Panc1 (cell line): Measurements from ENCODE around the gene TNIK. TPM values are rescaled to one million over a fixed set of nuclear protein-coding genes. Genes with fewer than 3 reads are reported as not detected.

Experiments used
- ATAC-seq: fragments of 200-7000 bp; cut with Tn5 transposase; 2 replicates; pipeline ENCODE4 v1.9.1; 2020; ENCODE audit warnings: mild to moderate bottlenecking, moderate library complexity
- BruUV-seq: library from RNA; stranded (reverse); fragments of 400-500 nt; replicated peaks from 2 replicates; lab custom pipeline; 2021; lab: Mats Ljungman, UMichigan
- CTCF ChIA-PET: fragments of 300-600 bp; sonication (Branson Sonifier 250); formaldehyde crosslinking; loops from one replicate; lab custom pipeline; 2022; ENCODE audit warnings: antibody characterized with exemption; lab: Charles Lee
- POLR2A ChIA-PET: fragments of 300-600 bp; sonication (Branson Sonifier 250); formaldehyde crosslinking; loops from one replicate; lab custom pipeline; 2022; ENCODE audit warnings: antibody characterized with exemption; lab: Charles Lee
- DNase-seq: peaks from one replicate; pipeline ENCODE4 v3.0.0-alpha.2; 2010; ENCODE audit warnings: low read depth, low spot score
- H3K27ac ChIP-seq: 2 replicates; pipeline ENCODE4 v1.5.1; 2011; ENCODE audit warnings: mild to moderate bottlenecking, low read length, inconsistent platforms
- H3K27me3 ChIP-seq: fragments of 200-500 bp; sonication (Bioruptor generic); 2 replicates; pipeline ENCODE4 v1.6.0; 2014; ENCODE audit warnings: low read length, inconsistent platforms; ENCODE audit not compliant: control insufficient read depth, insufficient read depth
- H3K36me3 ChIP-seq: fragments of 200-500 bp; sonication (Bioruptor generic); 2 replicates; pipeline ENCODE4 v1.5.1; 2014; ENCODE audit warnings: inconsistent platforms, mild to moderate bottlenecking, low read length, moderate library complexity; ENCODE audit not compliant: control insufficient read depth, insufficient read depth
- H3K4me1 ChIP-seq: 2 replicates; pipeline ENCODE4 v1.5.1; 2011; ENCODE audit warnings: inconsistent platforms, mild to moderate bottlenecking, low read length, moderate library complexity; ENCODE audit not compliant: control insufficient read depth, insufficient read depth
- H3K4me3 ChIP-seq, 2 experiments: 2 replicates each; pipeline ENCODE4 v1.5.1; 2011 to 2012; ENCODE audit warnings: low read depth in 2 of 2, low read length in 2 of 2, mild to moderate bottlenecking in 2 of 2, inconsistent platforms in 1 of 2, moderate library complexity in 1 of 2
- H3K9me3 ChIP-seq: fragments of 200-500 bp; sonication (Bioruptor generic); 2 replicates; pipeline ENCODE4 v1.5.1; 2014; ENCODE audit warnings: low read depth, mild to moderate bottlenecking, inconsistent platforms, low read length, moderate library complexity; ENCODE audit not compliant: control insufficient read depth, insufficient read depth
- CTCF ChIP-seq: fragments of 450-650 bp; IDR thresholded peaks from 2 replicates; pipeline ENCODE4 v1.5.1; 2017; ENCODE audit warnings: mild to moderate bottlenecking
- POLR2AphosphoS5 ChIP-seq: IDR thresholded peaks from 2 replicates; pipeline ENCODE4 v1.6.1; 2012; ENCODE audit warnings: mild to moderate bottlenecking, low read depth, low read length, moderate library complexity
- REST ChIP-seq, 2 experiments: IDR thresholded peaks; 2 replicates each; pipeline ENCODE4 v1.6.1; 2011 to 2012; ENCODE audit warnings: low read depth in 2 of 2, control low read depth in 1 of 2, low read length in 1 of 2, mild to moderate bottlenecking in 1 of 2, moderate library complexity in 1 of 2; ENCODE audit not compliant: insufficient read depth in 1 of 2
- SIN3A ChIP-seq: IDR thresholded peaks from 2 replicates; pipeline ENCODE4 v1.6.1; 2012; ENCODE audit warnings: low read depth, mild to moderate bottlenecking, low read length, moderate library complexity, borderline replicate concordance; ENCODE audit not compliant: insufficient read depth
- TCF7L2 ChIP-seq: IDR thresholded peaks from 2 replicates; pipeline ENCODE4 v1.6.1; 2011; ENCODE audit warnings: mild to moderate bottlenecking, low read depth, low read length, inconsistent platforms
- in situ Hi-C: cut with HindIII; loops from 2 replicates; pipeline ENCODE4 v1.10.0; 2016; ENCODE audit warnings: low sequenced_read_pairs, low pct_unique_long_range_greater_than_20kb
- intact Hi-C: fragments of 100-400 bp; cut with micrococcal nuclease; formaldehyde crosslinking; loops from one replicate; pipeline ENCODE4 v1.10.0; 2022; ENCODE audit not compliant: unreplicated experiment
- total RNA-seq: library from RNA; stranded (reverse); gene quantifications from one replicate; pipeline ENCODE4 v1.2.1, GENCODE V29; 2021; ENCODE audit not compliant: unreplicated experiment

TNIK gene
- total RNA-seq, 1 experiment from 2014 or later = 1.9 TPM

GRCh38 chr3:171429635-171430034 lies 30.6 kb downstream of the TNIK start:
- DNase-seq (no peak), ATAC-seq (no peak)
- TF ChIP-seq SIN3A = no peak
- TF ChIP-seq REST (IDR thresholded peaks at IDR 0.05; ENCODE audit: insufficient read depth in 1 of 2, low read depth in 2 of 2, low read length in 1 of 2) = no peak
- TF ChIP-seq TCF7L2 = no peak
- no peak for TF ChIP-seq CTCF
- TF ChIP-seq POLR2AphosphoS5 = no peak
- in situ Hi-C loops (no loop called here), intact Hi-C loops (no loop called here)
- no TSS peak for BruUV-seq
- no peak overlapping the region for H3K4me3 ChIP-seq
- H3K27ac ChIP-seq = no peak overlapping the region
- POLR2A ChIA-PET = interaction anchor here (0.7 kb wide), 1 partner anchor 30 kb away, joined by 3 read pairs; no protein-coding TSS in a partner anchor
- no peaks in the 10 kb centered on the region for H3K9me3 ChIP-seq
- no peaks in the 10 kb centered on the region for H3K36me3 ChIP-seq
- peaks cover 15% of the 10 kb centered on the region for H3K27me3 ChIP-seq
- no peaks in the 10 kb centered on the region for H3K4me1 ChIP-seq
- CTCF ChIA-PET = no interaction called here

GRCh38 chr3:171428892-171429291 lies 31.3 kb downstream of the TNIK start:
- Histone ChIP-seq H3K4me1 (no peaks in the 10 kb centered on the region), H3K27me3 (peaks cover 15% of the 10 kb centered on the region), H3K4me3 (no peak overlapping the region), H3K27ac (no peak overlapping the region), H3K36me3 (no peaks in the 10 kb centered on the region), H3K9me3 (no peaks in the 10 kb centered on the region)
- no TSS peak for BruUV-seq
- intact Hi-C loops = no loop called here
- ChIA-PET CTCF (interaction anchor here (0.6 kb wide), 1 partner anchor 152 kb away, joined by 3 read pairs; no protein-coding TSS in a partner anchor), POLR2A (interaction anchor here (0.7 kb wide), 2 partner anchors 31 to 575 kb away, joined by 3 to 4 read pairs; no protein-coding TSS in a partner anchor)
- TF ChIP-seq POLR2AphosphoS5 (no peak), TCF7L2 (no peak), CTCF (no peak), REST (IDR thresholded peaks at IDR 0.05; ENCODE audit: insufficient read depth in 1 of 2, low read depth in 2 of 2, low read length in 1 of 2) (no peak), SIN3A (no peak)
- DNase-seq (no peak), ATAC-seq (no peak)
- in situ Hi-C loops = no loop called here
